Endodermal cell (in vitro differentiated cells): ENCODE data around the gene CCNT2. TPM values are rescaled to one million over a fixed set of nuclear protein-coding genes. Genes with fewer than 3 reads are reported as not detected.
A peak's percentile ranks its signal among the peaks of the same experiment; 100 is the strongest.

Source experiments
- DNase-seq: peaks from one replicate; pipeline ENCODE4 v3.0.0-alpha.2; 2017
- H3K27ac ChIP-seq: 2 replicates; pipeline ENCODE4 v1.5.1; 2013; ENCODE audit warnings: mild to moderate bottlenecking, low read depth, low read length, moderate library complexity
- H3K27me3 ChIP-seq: 2 replicates; pipeline ENCODE4 v1.6.1; 2013; ENCODE audit warnings: mild to moderate bottlenecking, low read length, moderate library complexity; ENCODE audit not compliant: insufficient read depth, control insufficient read depth, poor library complexity, severe bottlenecking
- H3K36me3 ChIP-seq: 2 replicates; pipeline ENCODE4 v1.7.0; 2013; ENCODE audit warnings: mild to moderate bottlenecking, low read length, moderate library complexity; ENCODE audit not compliant: control insufficient read depth, insufficient read depth
- H3K4me1 ChIP-seq: one replicate; pipeline ENCODE4 v1.7.0; 2013; ENCODE audit warnings: low read length; ENCODE audit not compliant: control insufficient read depth, insufficient read depth
- H3K4me3 ChIP-seq: 2 replicates; pipeline ENCODE4 v1.5.1; 2013; ENCODE audit warnings: mild to moderate bottlenecking, low read length, moderate library complexity
- H3K9ac ChIP-seq: 2 replicates; pipeline ENCODE4 v1.6.1; 2013; ENCODE audit warnings: mild to moderate bottlenecking, low read length, moderate library complexity; ENCODE audit not compliant: poor library complexity, severe bottlenecking; ENCODE audit errors: extremely low read depth
- H3K9me3 ChIP-seq: 2 replicates; pipeline ENCODE4 v1.6.1; 2013; ENCODE audit warnings: mild to moderate bottlenecking, low read length, moderate library complexity; ENCODE audit not compliant: control insufficient read depth
- H3K27ac Mint-ChIP-seq: 2 replicates; pipeline ENCODE4 v1.8.0; 2020; ENCODE audit warnings: mixed read lengths
- H3K27me3 Mint-ChIP-seq: 2 replicates; pipeline ENCODE4 v1.8.0; 2021; ENCODE audit warnings: mild to moderate bottlenecking, mixed read lengths; ENCODE audit not compliant: insufficient read depth
- H3K36me3 Mint-ChIP-seq: 2 replicates; pipeline ENCODE4 v1.8.0; 2020; ENCODE audit warnings: low read depth, mixed read lengths
- H3K4me1 Mint-ChIP-seq: 2 replicates; pipeline ENCODE4 v1.8.0; 2020; ENCODE audit warnings: mixed read lengths
- H3K4me3 Mint-ChIP-seq: 2 replicates; pipeline ENCODE4 v1.8.0; 2020; ENCODE audit warnings: mild to moderate bottlenecking, moderate library complexity, mixed read lengths
- H3K9me3 Mint-ChIP-seq: 2 replicates; pipeline ENCODE4 v1.8.0; 2020; ENCODE audit warnings: mild to moderate bottlenecking, mixed read lengths
- WGBS, 2 experiments: methylation state at CpG; one replicate each; pipeline versions ENCODE4 v1.1.5 to v1.1.7; 2013; ENCODE audit warnings: missing lambda C conversion rate in 2 of 2, mixed read lengths in 1 of 2; ENCODE audit not compliant: insufficient coverage in 1 of 2, insufficient read length in 1 of 2; 5-methylcytosine and 5-hydroxymethylcytosine counted together
- total RNA-seq, 2 donors: library from RNA; stranded (reverse); fragmentation: NEBNext Ultra II Directional in 1 of 2; extraction: Animal tissue kit (Norgen Biotek cat#: 25700) in 1 of 2; gene quantifications; 2 replicates in 1 of 2; 3 replicates in 1 of 2; pipeline ENCODE4 v1.2.1, GENCODE V29; 2021
- TF ChIP-seq, protein P1 (sequence below): fragments of 200-600 bp; sonication (generic); conservative IDR thresholded peaks from 2 replicates; pipeline ENCODE4 v1.5.0; 2021; ENCODE audit warnings: antibody characterized with exemption, mild to moderate bottlenecking

CCNT2 gene
- total RNA-seq, 2 donors from 2014 or later, result 51.4 to 53.3 TPM

DNA sequence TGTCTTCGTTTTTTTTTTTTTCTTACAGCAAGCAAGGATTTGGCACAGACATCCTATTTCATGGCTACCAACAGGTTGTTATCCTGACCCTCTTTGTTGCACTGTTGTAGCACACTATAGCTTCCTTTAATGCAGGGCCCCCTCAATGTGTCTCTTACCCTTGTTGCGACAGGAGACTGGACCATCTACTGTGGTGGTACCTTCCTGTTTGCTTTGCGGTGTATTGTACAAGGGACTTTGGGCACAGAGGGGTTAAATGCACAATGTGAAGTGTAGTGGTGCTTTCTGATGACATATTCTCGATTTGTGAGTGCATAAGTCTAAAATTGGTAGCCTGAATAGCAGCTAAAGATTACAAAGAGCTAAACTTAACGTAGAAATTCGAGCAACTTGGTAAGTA lies 27.5 kb downstream of the CCNT2 start:
- no peak for DNase-seq
- Mint-ChIP-seq H3K9me3 (no peaks in the 10 kb centered on the region), H3K27ac (peak overlapping the region; percentile 52), H3K36me3 (peaks cover 64% of the 10 kb centered on the region), H3K4me3 (no peak overlapping the region), H3K27me3 (no peaks in the 10 kb centered on the region), H3K4me1 (peaks cover 9% of the 10 kb centered on the region)
- Histone ChIP-seq H3K4me1 (no peaks in the 10 kb centered on the region), H3K27ac (no peak overlapping the region), H3K9me3 (no peaks in the 10 kb centered on the region), H3K27me3 (no peaks in the 10 kb centered on the region), H3K4me3 (no peak overlapping the region), H3K9ac (no peak overlapping the region), H3K36me3 (peaks cover 91% of the 10 kb centered on the region)
- TF ChIP-seq, protein P1, sequence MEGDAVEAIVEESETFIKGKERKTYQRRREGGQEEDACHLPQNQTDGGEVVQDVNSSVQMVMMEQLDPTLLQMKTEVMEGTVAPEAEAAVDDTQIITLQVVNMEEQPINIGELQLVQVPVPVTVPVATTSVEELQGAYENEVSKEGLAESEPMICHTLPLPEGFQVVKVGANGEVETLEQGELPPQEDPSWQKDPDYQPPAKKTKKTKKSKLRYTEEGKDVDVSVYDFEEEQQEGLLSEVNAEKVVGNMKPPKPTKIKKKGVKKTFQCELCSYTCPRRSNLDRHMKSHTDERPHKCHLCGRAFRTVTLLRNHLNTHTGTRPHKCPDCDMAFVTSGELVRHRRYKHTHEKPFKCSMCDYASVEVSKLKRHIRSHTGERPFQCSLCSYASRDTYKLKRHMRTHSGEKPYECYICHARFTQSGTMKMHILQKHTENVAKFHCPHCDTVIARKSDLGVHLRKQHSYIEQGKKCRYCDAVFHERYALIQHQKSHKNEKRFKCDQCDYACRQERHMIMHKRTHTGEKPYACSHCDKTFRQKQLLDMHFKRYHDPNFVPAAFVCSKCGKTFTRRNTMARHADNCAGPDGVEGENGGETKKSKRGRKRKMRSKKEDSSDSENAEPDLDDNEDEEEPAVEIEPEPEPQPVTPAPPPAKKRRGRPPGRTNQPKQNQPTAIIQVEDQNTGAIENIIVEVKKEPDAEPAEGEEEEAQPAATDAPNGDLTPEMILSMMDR, result no peak
- WGBS, 2 experiments, result 93 to 100% methylated on average over 3 to 6 of the region's 6 CpGs

DNA sequence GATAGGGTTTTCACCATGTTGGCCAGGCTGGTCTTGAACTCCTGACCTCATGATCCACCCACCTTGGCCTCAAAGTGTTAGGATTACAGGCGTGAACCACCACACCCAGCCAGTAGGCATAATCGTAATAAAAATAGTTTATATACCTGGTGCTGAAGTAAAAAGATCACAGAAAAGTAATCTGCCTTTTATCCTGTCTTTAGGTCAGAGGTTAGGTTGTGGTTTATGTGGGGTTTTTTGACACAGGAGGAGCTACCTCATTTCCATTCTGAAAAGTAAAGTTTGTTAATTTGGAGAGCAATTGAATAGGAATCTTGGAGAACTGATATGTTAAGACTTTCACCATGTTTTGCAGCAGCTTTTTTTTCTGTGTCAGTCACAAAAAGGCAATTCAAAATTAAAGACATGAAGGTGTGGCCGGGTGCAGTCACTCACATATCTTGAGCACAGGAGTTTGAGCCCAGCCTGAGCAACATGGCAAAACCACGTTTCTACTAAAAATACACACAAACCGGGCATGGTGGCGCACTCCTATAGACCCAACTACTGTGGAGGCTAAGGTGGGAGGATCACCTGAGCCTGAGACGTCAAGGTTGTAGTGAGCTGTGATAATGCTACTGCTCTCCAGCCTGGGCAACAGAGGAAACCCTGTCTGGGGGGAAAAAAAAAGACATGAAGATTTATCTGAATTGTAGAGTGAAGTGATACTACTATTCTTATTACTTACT lies 31.5 kb downstream of the CCNT2 start:
- no peak overlapping the region for H3K4me3 ChIP-seq
- TF ChIP-seq, protein P1, result no peak
- no peak for DNase-seq
- H3K4me1 ChIP-seq, result no peaks in the 10 kb centered on the region
- H3K4me1 Mint-ChIP-seq, result peaks cover under 1% of the 10 kb centered on the region
- H3K4me3 Mint-ChIP-seq, result no peak overlapping the region
- H3K27ac Mint-ChIP-seq, result no peak overlapping the region
- no peaks in the 10 kb centered on the region for H3K9me3 Mint-ChIP-seq
- peaks cover 74% of the 10 kb centered on the region for H3K36me3 Mint-ChIP-seq
- no peaks in the 10 kb centered on the region for H3K9me3 ChIP-seq
- H3K9ac ChIP-seq, result no peak overlapping the region
- H3K36me3 ChIP-seq, result peaks cover 92% of the 10 kb centered on the region
- no peaks in the 10 kb centered on the region for H3K27me3 Mint-ChIP-seq
- H3K27ac ChIP-seq, result no peak overlapping the region
- 91 to 95% methylated on average over 5 to 7 of the region's 7 CpGs for WGBS, 2 experiments
- H3K27me3 ChIP-seq, result no peaks in the 10 kb centered on the region

DNA sequence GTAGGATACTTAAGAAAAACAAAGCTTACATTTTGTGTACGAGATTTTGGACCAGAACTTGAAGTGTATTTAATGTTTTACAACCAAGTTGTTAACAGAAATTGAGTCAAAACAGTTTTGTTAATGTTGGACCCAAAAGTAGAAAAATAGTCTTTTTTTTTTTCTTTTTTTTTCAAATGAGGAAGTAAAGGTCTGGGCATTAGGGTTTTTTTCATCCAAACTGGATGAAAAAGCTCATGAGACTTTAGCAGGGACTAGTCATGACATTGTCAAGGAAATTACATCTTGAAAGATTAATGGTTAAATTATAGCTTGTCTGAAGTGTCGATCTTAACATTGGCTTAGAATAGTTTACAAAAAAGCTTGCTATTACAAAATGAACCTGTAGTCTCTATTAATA lies 32.3 kb downstream of the CCNT2 start:
- peaks cover 75% of the 10 kb centered on the region for H3K36me3 Mint-ChIP-seq
- peaks cover 93% of the 10 kb centered on the region for H3K36me3 ChIP-seq
- WGBS, 2 experiments, result 97 to 100% methylated on average over 2 of the region's 2 CpGs

More for the DNA sequence above, 32.3 kb downstream of the CCNT2 start:
- H3K27me3 ChIP-seq, result no peaks in the 10 kb centered on the region
- Mint-ChIP-seq H3K4me1 (no peaks in the 10 kb centered on the region), H3K4me3 (no peak overlapping the region), H3K27me3 (no peaks in the 10 kb centered on the region), H3K9me3 (no peaks in the 10 kb centered on the region), H3K27ac (no peak overlapping the region)
- no peak overlapping the region for H3K9ac ChIP-seq
- TF ChIP-seq, protein P1, result no peak
- no peak overlapping the region for H3K4me3 ChIP-seq
- no peaks in the 10 kb centered on the region for H3K9me3 ChIP-seq
- DNase-seq, result no peak
- H3K4me1 ChIP-seq, result no peaks in the 10 kb centered on the region
- no peak overlapping the region for H3K27ac ChIP-seq
